Cerebellar nuclear complex (tissue), 1 donor: Measurements from ENCODE around the gene RACK1.

Experiments used
- DNase-seq, 2 experiments: peaks; one replicate each; lab custom pipeline; 2025; lab: John Stamatoyannopoulos, UW

Gene RACK1

GRCh38 chr5:181259974-181260719, 16.4 kb upstream of the RACK1 start:
- DNase-seq: no peak

DNA sequence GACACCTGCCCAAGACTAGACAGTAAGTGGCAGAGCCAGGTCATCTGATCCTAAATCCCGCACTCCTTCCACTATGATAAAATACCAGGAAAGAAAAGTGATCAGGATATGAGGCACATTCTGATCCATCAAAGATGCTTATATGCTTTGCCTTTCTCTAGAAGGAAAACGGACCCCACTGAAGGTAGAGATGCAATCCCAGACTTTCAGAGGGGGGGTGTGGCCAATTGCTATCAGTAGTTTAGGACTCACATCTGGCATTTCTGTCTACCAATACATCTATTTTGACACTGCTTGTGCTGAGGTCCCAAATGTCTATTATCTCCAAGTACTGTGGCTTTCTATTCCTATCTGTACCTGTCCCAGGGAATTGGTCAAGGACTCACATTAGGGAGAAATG, 15.6 kb upstream of the RACK1 start:
- DNase-seq: no peak

DNA sequence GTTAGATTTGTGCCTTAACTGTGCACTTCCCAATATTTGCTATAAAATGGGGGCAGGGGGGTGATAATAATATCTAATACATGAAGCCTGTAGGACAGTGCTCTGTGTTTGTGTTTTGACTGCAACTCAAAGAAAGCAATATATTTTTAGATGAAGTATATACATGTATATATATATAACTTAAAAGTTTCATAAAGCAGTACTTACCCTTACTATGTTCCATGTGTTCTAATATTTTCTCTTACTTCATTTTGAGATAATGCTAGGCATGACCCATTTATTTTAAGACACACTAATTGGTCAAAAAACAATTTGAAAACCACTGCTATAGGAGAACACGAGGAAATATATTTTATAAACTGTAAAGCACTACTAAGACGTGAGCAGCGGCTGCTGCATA, 14.9 kb upstream of the RACK1 start:
- no peak for DNase-seq

DNA sequence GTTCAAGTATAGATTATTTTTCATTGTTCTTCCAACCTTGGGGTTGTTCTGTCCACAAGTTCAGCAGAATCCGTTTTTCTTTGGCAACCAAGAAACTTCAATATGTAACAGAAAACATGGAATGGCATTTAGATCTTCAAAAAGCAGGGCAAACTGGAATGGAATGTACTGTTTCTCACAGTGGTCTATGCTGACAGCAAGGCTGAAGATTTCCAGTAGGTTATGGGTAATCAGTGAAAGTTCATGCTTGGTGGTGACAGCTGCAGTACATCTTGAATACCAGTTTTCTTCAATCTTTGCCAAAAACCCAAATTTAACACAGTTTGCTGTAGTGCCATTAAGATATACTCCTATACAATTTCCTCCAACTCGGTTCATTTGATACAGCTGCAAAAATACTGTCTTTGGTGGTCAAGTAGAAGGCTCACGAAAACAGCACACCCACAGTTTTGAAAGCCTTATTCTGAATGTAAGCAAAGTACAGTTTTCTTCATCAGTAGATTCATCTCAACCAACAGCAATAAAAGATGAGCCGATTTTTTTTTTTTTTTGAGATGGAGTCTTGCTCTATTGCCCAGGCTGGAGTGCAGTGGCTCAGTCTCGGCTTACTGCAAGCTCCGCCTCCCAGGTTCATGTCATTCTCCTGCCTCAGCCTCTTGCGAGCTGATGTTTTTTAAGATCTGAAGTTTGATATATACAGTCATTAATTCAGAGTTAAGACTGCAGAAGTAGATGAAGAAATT, 12.3 kb upstream of the RACK1 start:
- DNase-seq: no peak

DNA sequence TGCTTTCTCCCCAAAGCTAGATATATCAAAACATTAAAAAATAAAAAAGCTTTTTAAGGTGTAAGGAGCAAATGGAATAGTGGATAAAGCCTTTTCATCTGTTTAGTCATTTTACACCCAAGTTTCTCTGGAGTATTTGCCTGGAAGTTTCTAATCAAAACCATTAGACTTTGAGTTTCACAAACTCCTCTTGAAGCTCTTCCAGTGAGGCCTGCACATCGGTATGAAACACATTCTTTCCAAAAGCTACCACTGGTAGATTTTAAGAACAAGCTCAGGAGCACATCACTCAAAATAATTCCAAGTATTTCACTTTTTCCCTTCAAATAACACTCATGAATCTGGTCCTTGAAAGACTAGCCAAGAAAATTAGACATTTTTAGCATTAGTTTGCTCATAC, 11.6 kb upstream of the RACK1 start:
- no peak for DNase-seq

- DNase-seq: no peak
Observed at GRCh38 chr5:181248277-181248676, 4.6 kb upstream of the RACK1 start.

- DNase-seq: no peak
Observed at GRCh38 chr5:181246276-181247049, 2.8 kb upstream of the RACK1 start.

GRCh38 chr5:181245427-181246275, 1.9 kb upstream of the RACK1 start:
- DNase-seq: no peak

DNA sequence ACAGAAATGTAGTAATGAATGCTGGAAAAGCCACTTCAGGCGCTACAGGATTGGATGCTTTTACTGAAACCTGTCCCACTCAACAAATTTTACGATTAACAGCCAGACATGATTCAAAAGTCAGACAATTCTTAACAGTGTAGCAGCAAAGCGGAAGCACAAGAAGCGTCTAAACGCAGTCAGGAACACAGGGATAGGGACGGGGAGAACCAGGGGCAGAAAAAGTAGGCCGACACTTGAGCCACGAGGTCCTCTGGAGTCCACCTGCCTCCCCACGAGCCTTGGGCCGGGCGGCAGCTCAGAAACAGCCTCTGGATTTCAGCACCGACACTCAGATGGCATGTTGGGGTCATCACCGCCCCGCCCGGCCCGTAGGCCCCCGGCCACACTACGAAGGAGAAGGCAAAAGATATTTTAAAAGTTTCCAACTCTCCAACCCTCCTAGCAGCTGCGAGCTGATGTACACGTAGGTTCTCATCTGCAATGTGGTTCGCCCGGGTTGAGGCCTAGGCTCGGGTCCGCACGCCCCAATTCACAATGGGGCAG, 615 bp downstream of the RACK1 start:
- no peak for DNase-seq

DNA sequence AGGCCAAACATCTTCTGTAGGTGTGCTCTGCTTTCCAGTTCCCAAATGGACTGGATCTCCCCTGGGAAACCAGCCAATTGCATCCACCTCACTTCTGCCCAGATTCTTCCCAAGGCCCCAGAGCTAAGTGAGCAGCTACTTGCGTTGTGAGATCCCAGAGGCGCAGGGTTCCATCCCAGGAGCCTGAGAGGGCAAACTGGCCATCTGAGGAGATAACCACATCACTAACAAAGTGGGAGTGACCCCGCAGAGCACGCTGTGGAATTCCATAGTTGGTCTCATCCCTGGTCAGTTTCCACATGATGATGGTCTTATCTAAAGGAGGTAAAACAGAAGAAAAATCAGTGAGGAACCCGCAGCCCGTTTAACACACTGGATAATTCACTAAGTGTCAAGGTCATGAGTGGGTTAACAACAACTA, 1.7 kb downstream of the RACK1 start:
- no peak for DNase-seq

DNA sequence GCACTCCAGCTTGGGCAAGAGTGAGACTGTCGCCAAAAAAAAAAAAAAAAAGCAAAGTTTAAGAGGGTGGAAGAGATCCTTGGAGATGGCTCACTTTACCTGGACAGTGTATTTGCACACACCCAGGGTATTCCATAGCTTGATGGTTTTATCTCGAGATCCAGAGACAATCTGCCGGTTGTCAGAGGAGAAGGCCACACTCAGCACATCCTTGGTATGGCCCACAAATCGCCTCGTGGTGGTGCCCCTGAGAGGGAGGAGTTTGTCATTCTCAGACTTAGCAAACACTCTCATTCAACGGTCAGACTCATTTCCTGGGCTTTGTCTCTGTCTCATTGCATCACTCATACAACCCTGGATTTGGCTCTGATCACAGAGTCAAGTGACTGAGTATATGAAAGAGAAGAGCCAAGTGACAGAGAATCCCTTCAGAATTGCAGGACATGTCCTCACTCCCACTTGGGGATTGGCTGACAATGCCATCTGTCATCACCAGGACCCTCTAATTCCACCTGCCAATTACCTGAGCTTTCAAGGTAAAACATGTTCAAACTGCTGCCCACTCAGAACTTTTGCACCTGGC, 2.2 kb downstream of the RACK1 start:
- DNase-seq: no peak

DNA sequence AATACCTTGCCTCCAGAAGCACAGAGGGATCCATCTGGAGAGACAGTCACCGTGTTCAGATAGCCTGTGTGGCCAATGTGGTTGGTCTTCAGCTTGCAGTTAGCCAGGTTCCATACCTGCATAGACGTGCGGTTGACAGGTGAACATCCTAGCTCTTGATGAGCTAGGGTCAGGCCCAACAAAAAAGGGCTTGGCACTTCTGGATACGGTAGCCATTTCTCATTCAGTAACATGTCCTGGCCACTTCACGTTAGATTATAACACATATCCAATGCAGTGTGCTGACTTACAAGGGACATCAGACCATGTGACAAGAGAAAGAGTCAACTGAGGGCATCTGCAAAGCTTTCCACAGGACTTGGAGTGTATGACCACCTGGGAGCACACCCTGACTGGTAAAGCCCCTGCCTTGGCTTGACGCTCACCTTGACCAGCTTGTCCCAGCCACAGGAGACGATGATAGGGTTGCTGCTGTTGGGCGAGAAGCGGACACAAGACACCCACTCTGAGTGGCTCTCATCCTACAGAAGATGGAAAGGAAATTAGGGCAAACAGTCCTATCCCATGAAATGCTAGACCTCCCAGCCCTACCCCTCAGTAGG, 4.5 kb downstream of the RACK1 start:
- DNase-seq: no peak

DNA sequence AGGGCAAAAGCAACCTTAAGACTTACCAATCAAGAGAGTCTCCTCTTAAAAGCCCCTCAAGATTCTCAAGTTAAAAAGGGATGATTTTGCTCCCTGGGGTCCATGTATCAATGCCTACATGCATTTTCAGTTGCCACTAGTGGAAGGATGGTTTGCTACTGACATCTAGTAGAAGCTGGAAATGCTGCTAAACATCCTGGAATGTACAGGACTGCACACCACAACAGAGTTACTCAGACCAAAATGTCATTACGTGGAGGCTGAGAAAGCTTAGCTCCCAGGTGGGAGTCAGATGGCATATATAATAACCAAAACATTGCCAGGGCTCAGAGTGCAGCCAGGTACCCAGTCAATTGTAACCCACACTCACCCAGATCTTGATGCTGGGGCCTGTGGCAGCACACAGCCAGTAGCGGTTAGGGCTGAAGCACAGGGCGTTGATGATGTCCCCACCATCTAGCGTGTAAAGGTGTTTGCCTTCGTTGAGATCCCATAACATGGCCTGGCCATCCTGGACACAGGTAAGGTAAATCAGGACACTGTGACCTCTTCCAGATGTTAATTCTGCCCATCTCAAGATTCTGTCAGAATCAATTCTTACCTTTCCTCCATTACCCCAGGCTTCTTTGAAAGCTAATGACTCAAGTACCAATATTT, 5.8 kb downstream of the RACK1 start:
- no peak for DNase-seq

DNA sequence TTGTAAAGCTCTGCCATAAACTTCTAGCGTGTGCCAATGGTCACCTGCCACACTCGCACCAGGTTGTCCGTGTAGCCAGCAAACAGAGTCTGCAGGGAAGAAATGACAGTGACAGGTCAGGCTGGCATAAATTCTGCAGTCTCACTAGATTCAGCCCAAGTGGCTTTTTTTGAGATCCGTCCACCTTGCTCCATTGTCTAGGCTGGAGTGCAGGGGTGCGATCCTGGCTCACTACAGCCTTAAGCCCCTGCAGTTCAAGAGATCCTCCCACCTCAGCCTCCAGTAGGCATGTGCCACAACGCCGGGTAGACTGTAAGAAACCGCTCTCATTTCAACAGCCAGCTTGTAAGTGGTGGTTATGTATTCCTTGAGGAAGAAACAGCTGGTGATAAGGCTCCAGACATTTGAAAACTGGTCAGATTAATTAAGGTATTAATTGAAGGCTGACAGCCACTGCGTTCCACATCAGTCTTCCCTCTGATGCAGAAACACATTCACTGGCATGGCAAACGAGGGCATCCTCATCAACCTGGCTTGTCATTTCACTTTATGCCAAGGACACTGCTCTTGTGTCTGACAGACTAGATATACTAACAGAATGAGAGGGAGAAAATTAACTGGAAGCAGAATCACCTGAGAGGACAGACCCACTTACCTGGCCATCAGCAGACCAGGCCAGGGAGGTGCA, 6.6 kb downstream of the RACK1 start:
- no peak for DNase-seq

GRCh38 chr5:181236471-181236870, 7.2 kb downstream of the RACK1 start:
- DNase-seq: no peak

- no peak for DNase-seq
Observed at GRCh38 chr5:181235689-181236366, 7.9 kb downstream of the RACK1 start.

- DNase-seq: no peak
Observed at GRCh38 chr5:181235323-181235688, 8.4 kb downstream of the RACK1 start.

GRCh38 chr5:181234455-181235306, 9.0 kb downstream of the RACK1 start:
- DNase-seq: no peak
